Testis (tissue), 2 donors: ENCODE results near the gene IVNS1ABP.

Experiments used
- POLR2A ChIP-seq: fragments of 450-650 bp; IDR thresholded peaks from one replicate; pipeline ENCODE4 v1.6.1; 2017; ENCODE audit warnings: antibody characterized with exemption, mild to moderate bottlenecking, moderate library complexity
- TF ChIP-seq, protein P1 (sequence below), 3 experiments: fragments of 450-650 bp in 2 of 3; fragments of 200-600 bp in 1 of 3; sonication (generic) in 1 of 3; IDR thresholded peaks; one replicate each; pipeline ENCODE4 v1.5.1; 2016 to 2019; ENCODE audit warnings: antibody characterized with exemption in 3 of 3, mild to moderate bottlenecking in 2 of 3, moderate library complexity in 1 of 3

DNA sequence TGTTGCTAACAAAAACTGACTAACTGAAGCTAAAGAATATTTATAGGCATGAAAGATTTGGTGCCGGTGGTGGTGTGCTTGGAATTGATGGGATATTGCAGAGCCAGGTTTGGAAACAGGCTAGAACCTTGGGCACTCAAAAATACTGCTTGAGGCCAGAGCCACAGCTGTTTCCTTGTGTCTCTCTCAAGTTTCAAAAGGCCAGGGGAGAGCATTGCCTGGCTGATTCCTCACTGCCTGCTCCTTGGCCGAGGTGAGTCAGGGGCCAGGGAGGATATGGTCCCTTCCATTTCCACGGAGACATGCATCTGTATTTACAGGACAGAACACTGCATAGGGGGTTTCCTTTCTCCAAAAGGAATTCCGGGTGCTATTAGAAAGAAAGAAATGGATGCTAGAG lies 36.1 kb upstream of the IVNS1ABP start:
- TF ChIP-seq, protein P1, sequence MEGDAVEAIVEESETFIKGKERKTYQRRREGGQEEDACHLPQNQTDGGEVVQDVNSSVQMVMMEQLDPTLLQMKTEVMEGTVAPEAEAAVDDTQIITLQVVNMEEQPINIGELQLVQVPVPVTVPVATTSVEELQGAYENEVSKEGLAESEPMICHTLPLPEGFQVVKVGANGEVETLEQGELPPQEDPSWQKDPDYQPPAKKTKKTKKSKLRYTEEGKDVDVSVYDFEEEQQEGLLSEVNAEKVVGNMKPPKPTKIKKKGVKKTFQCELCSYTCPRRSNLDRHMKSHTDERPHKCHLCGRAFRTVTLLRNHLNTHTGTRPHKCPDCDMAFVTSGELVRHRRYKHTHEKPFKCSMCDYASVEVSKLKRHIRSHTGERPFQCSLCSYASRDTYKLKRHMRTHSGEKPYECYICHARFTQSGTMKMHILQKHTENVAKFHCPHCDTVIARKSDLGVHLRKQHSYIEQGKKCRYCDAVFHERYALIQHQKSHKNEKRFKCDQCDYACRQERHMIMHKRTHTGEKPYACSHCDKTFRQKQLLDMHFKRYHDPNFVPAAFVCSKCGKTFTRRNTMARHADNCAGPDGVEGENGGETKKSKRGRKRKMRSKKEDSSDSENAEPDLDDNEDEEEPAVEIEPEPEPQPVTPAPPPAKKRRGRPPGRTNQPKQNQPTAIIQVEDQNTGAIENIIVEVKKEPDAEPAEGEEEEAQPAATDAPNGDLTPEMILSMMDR (IDR thresholded peaks at IDR 0.05), result no peak
- no peak for TF ChIP-seq POLR2A
